GM12878 (cell line): ENCODE results near the gene SIK2. TPM values are rescaled to one million over a fixed set of nuclear protein-coding genes. Genes with fewer than 3 reads are reported as not detected.
A peak's percentile ranks its signal among the peaks of the same experiment; 100 is the strongest.

Experiments used
- ATAC-seq: fragments of 200-7000 bp; cut with Tn5 transposase; 3 replicates; pipeline ENCODE4 v1.9.1; 2020; ENCODE audit warnings: mild to moderate bottlenecking, moderate library complexity
- BruUV-seq: library from RNA; stranded (reverse); fragments of 400-500 nt; replicated peaks from 2 replicates; lab custom pipeline; 2021; lab: Mats Ljungman, UMichigan
- CTCF ChIA-PET: fragments of 300-600 bp; sonication (Branson Sonifier 250); formaldehyde crosslinking; extraction: SDS; loops from one replicate; lab custom pipeline; 2021; ENCODE audit warnings: inconsistent platforms; lab: Yijun Ruan, JAX
- POLR2A ChIA-PET: fragments of 350-600 bp; formaldehyde crosslinking; extraction: SDS; loops from one replicate; lab custom pipeline; 2021; ENCODE audit warnings: inconsistent platforms; lab: Charles Lee
- RAD21 ChIA-PET: fragments of 300-600 bp; sonication (Branson Sonifier 250); formaldehyde crosslinking; loops from one replicate; lab custom pipeline; 2023; ENCODE audit warnings: antibody characterized with exemption; ENCODE audit not compliant: unreplicated experiment; lab: Charles Lee
- SMC1A ChIA-PET: fragments of 300-600 bp; sonication (Branson Sonifier 250); formaldehyde crosslinking; loops from one replicate; lab custom pipeline; 2023; ENCODE audit not compliant: unreplicated experiment, uncharacterized antibody; lab: Charles Lee
- DNase-seq: peaks from one replicate; pipeline ENCODE4 v3.0.0-alpha.2; 2011; ENCODE audit warnings: low read depth, low spot score
- FAIRE-seq: peaks from 3 replicates; lab custom pipeline; 2011; peaks lifted over from hg19 to GRCh38; lab: Jason Lieb, UNC
- H2AFZ ChIP-seq: 2 replicates; pipeline ENCODE4 v1.6.0; 2011; ENCODE audit warnings: low read depth, low read length, control low read depth; ENCODE audit not compliant: control insufficient read depth
- H3K27ac ChIP-seq: 2 replicates; pipeline ENCODE4 v1.5.1; 2011; ENCODE audit warnings: control low read depth; ENCODE audit not compliant: control insufficient read depth, insufficient read depth
- H3K27me3 ChIP-seq, 2 experiments: replicated peaks in 1 of 2; 2 replicates each; pipeline versions ENCODE4 v1.6.0 to v1.6.1; 2011; ENCODE audit warnings: low read length in 1 of 2; ENCODE audit not compliant: control insufficient read depth in 2 of 2, insufficient read depth in 2 of 2
- H3K36me3 ChIP-seq, 2 experiments: 2 replicates each; pipeline ENCODE4 v1.5.1; 2011; ENCODE audit warnings: low read length in 1 of 2; ENCODE audit not compliant: control insufficient read depth in 2 of 2, insufficient read depth in 2 of 2
- H3K4me1 ChIP-seq: 2 replicates; pipeline ENCODE4 v1.6.1; 2011; ENCODE audit warnings: mild to moderate bottlenecking, low read length, moderate library complexity, mixed read lengths; ENCODE audit not compliant: control insufficient read depth, insufficient read depth
- H3K4me2 ChIP-seq: 2 replicates; pipeline ENCODE4 v1.6.0; 2011; ENCODE audit warnings: control low read depth; ENCODE audit not compliant: control insufficient read depth, insufficient read depth
- H3K4me3 ChIP-seq: fragments of 200-600 bp; sonication (generic); 2 replicates; pipeline ENCODE4 v1.5.1; 2016
- H3K79me2 ChIP-seq: 2 replicates; pipeline ENCODE4 v1.6.0; 2011; ENCODE audit warnings: low read length; ENCODE audit not compliant: control insufficient read depth, insufficient read depth
- H3K9ac ChIP-seq: 2 replicates; pipeline ENCODE4 v1.8.0; 2011; ENCODE audit warnings: low read length, control low read depth, mixed read lengths; ENCODE audit not compliant: control insufficient read depth, insufficient read depth
- H3K9me3 ChIP-seq: replicated peaks from 3 replicates; pipeline ENCODE4 v1.5.1; 2011; ENCODE audit warnings: mild to moderate bottlenecking, low read length; ENCODE audit not compliant: control insufficient read depth, insufficient read depth
- H4K20me1 ChIP-seq: 2 replicates; pipeline ENCODE4 v1.6.0; 2011; ENCODE audit not compliant: control insufficient read depth, insufficient read depth
- BCL11A ChIP-seq: IDR thresholded peaks from 2 replicates; pipeline ENCODE4 v1.6.1; 2011; ENCODE audit warnings: low read depth, low read length
- CHD1 ChIP-seq: IDR thresholded peaks from 2 replicates; pipeline ENCODE4 v1.6.1; 2012; ENCODE audit warnings: low read depth, low read length, improper control_type of control experiment
- NR2C2 ChIP-seq: IDR thresholded peaks from 2 replicates; pipeline ENCODE4 v1.6.1; 2011; ENCODE audit warnings: borderline replicate concordance, low read depth; ENCODE audit not compliant: control insufficient read depth, insufficient read length
- POLR2AphosphoS2 ChIP-seq: IDR thresholded peaks from 2 replicates; pipeline ENCODE4 v1.6.1; 2011; ENCODE audit warnings: low read depth, mild to moderate bottlenecking, low read length, improper control_type of control experiment, moderate library complexity
- TCF7 ChIP-seq: IDR thresholded peaks from 2 replicates; pipeline ENCODE4 v1.6.1; 2014; ENCODE audit warnings: antibody characterized with exemption, borderline replicate concordance
- WGBS: methylation state at CpG from one replicate; pipeline ENCODE4 v1.1.6; 2016; ENCODE audit warnings: low lambda C conversion rate; ENCODE audit not compliant: insufficient replicate concordance, insufficient coverage; ENCODE audit errors: missing lambda C conversion rate; 5-methylcytosine and 5-hydroxymethylcytosine counted together
- in situ Hi-C: fragments of 300-500 bp; cut with MboI; formaldehyde crosslinking; loops from 9 replicates; pipeline ENCODE4 v1.14.3; 2018; ENCODE audit warnings: mixed read lengths
- intact Hi-C: fragments of 100-400 bp; cut with micrococcal nuclease; formaldehyde crosslinking; loops from one replicate; pipeline ENCODE4 v1.14.2; 2022; ENCODE audit not compliant: unreplicated experiment
- polyA plus RNA-seq, 11 experiments: library from polyadenylated mRNA; depleted of rRNA in 4 of 11; unstranded in 6 of 11; stranded (reverse) in 5 of 11; fragments of >200 nt; fragmentation: Nextera tagmentation in 4 of 11; fragmentation: Illumina TruSeq in 1 of 11; extraction: Ambion mirVana in 4 of 11; extraction: Trizol in 1 of 11; gene quantifications; 1 replicate in 1 of 11; 2 replicates in 10 of 11; pipeline versions ENCODE4 v1.2.1 to v1.2.3, GENCODE V29; 2011 to 2016; ENCODE audit warnings: inconsistent platforms in 2 of 11, missing spikeins in 2 of 11, low read depth in 1 of 11
- total RNA-seq, 4 experiments: library from RNA; depleted of rRNA in 3 of 4; stranded (reverse); fragments of >200 nt in 3 of 4; fragmentation: Illumina TruSeq in 1 of 4; extraction: Trizol in 1 of 4; gene quantifications; 2 replicates each; pipeline versions ENCODE4 v1.2.1 to v1.2.3, GENCODE V29; 2013 to 2021
- TF ChIP-seq, protein P1 (sequence below): fragments of 450-650 bp; IDR thresholded peaks from 2 replicates; pipeline ENCODE4 v1.6.1; 2017; ENCODE audit warnings: mild to moderate bottlenecking, low read depth, inconsistent platforms; ENCODE audit not compliant: poor library complexity, severe bottlenecking

Gene SIK2
- total and polyA plus RNA-seq, 10 of the 15 experiments (the other 5 are each of a cell fraction or from before 2014, with no cell fraction given), result 0.97 to 14.2 (median 4.5) TPM

DNA sequence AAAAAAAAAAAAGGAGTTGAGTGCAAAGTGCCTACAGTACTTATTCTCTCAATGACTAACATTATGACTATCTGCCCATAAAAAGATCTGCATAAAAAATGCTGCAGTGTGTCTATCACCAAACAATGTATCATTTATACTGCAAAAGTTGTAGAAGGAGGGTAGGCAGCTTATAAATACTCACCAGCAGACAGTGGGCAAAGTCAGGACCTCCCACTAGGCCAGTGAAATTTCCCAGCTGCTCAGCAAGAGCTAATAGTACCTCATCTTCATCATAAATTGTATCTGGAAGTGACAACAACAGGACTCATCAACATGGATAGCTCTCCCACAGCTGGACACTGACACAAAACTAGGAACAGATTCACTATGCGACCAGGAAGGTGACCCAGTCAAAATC is 162.4 kb downstream of the SIK2 start:
- no TSS peak for BruUV-seq
- Histone ChIP-seq H3K4me2 (peak overlapping the region; percentile 92), H4K20me1 (no peaks in the 10 kb centered on the region), H3K4me1 (no peaks in the 10 kb centered on the region; the same call in 1 of the 2 replicates), H3K9ac (peak overlapping the region; percentile 80; the same call in 1 of the 2 replicates), H3K4me3 (peak overlapping the region; percentile 78), H2AFZ (no peak overlapping the region), H3K79me2 (peaks cover 22% of the 10 kb centered on the region), H3K27ac (no peak overlapping the region; the same call in 1 of the 2 replicates), H3K27me3 (no peaks in the 10 kb centered on the region), H3K9me3 (no peaks in the 10 kb centered on the region), H3K36me3 (peaks cover 2 to 17% of the 10 kb centered on the region in 2 experiments)
- ChIA-PET CTCF (interaction anchor here (0.8 to 13.4 kb wide), 17 partner anchors 8 to 198 kb away, joined by 3 to 174 read pairs (median 4); partner anchors contain the start of gene SIK2), RAD21 (interaction anchor here (0.6 to 7.6 kb wide), 17 partner anchors 9 to 177 kb away, joined by 3 to 136 read pairs (median 4); partner anchors contain the start of gene SIK2), SMC1A (interaction anchor here (0.7 to 8.1 kb wide), 24 partner anchors 9 to 178 kb away, joined by 3 to 154 read pairs (median 6); partner anchors contain the start of gene SIK2), POLR2A (interaction anchor here (0.9 to 6.0 kb wide), 11 partner anchors 13 to 347 kb away, joined by 3 to 56 read pairs (median 4); partner anchors contain the start of gene SIK2)
- intact Hi-C loops (no loop called here), in situ Hi-C loops (no loop called here)
- WGBS, result 0% methylated on average over 1 of the region's 1 CpG
- no peak for DNase-seq
- ATAC-seq, result no peak
- FAIRE-seq, result no peak
- TF ChIP-seq POLR2AphosphoS2, result no peak
- TF ChIP-seq, protein P1, sequence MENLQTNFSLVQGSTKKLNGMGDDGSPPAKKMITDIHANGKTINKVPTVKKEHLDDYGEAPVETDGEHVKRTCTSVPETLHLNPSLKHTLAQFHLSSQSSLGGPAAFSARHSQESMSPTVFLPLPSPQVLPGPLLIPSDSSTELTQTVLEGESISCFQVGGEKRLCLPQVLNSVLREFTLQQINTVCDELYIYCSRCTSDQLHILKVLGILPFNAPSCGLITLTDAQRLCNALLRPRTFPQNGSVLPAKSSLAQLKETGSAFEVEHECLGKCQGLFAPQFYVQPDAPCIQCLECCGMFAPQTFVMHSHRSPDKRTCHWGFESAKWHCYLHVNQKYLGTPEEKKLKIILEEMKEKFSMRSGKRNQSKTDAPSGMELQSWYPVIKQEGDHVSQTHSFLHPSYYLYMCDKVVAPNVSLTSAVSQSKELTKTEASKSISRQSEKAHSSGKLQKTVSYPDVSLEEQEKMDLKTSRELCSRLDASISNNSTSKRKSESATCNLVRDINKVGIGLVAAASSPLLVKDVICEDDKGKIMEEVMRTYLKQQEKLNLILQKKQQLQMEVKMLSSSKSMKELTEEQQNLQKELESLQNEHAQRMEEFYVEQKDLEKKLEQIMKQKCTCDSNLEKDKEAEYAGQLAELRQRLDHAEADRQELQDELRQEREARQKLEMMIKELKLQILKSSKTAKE, result no peak
- no peak for TF ChIP-seq NR2C2
- no peak for TF ChIP-seq CHD1
- no peak for TF ChIP-seq BCL11A
- no peak for TF ChIP-seq TCF7
